Effector memory CD4-positive, alpha-beta T cell (primary cell): ENCODE data around the gene GPR15.

ENCODE experiments used
- DNase-seq, 3 donors: peaks; one replicate each; pipeline ENCODE4 v3.0.0-alpha.2; 2020
- H3K27ac ChIP-seq: 2 replicates; pipeline ENCODE4 v1.7.0; 2013; ENCODE audit warnings: mild to moderate bottlenecking, low read length, moderate library complexity; ENCODE audit not compliant: insufficient read depth, poor library complexity, severe bottlenecking
- H3K27me3 ChIP-seq: replicated peaks from 2 replicates; pipeline ENCODE4 v1.7.0; 2013; ENCODE audit warnings: mild to moderate bottlenecking, low read length; ENCODE audit not compliant: insufficient read depth, control insufficient read depth, poor library complexity, severe bottlenecking
- H3K36me3 ChIP-seq: 2 replicates; pipeline ENCODE4 v1.7.0; 2013; ENCODE audit warnings: mild to moderate bottlenecking, low read length, moderate library complexity; ENCODE audit not compliant: control insufficient read depth, insufficient read depth
- H3K4me1 ChIP-seq: 2 replicates; pipeline ENCODE4 v1.7.0; 2013; ENCODE audit warnings: low read length, mild to moderate bottlenecking; ENCODE audit not compliant: control insufficient read depth, insufficient read depth, poor library complexity, severe bottlenecking
- H3K4me3 ChIP-seq: 2 replicates; pipeline ENCODE4 v1.7.0; 2013; ENCODE audit warnings: low read length, low read depth, mild to moderate bottlenecking; ENCODE audit not compliant: insufficient read depth, poor library complexity, severe bottlenecking
- H3K9me3 ChIP-seq: 2 replicates; pipeline ENCODE4 v1.7.0; 2013; ENCODE audit warnings: mild to moderate bottlenecking, low read length, moderate library complexity; ENCODE audit not compliant: control insufficient read depth

Gene GPR15

GRCh38 chr3:98513091-98513511 lies 18.7 kb upstream of the GPR15 start:
- Histone ChIP-seq H3K27me3 (no peaks in the 10 kb centered on the region), H3K36me3 (peaks cover 28% of the 10 kb centered on the region), H3K27ac (no peak overlapping the region), H3K4me3 (no peak overlapping the region), H3K9me3 (no peaks in the 10 kb centered on the region), H3K4me1 (no peaks in the 10 kb centered on the region)
- DNase-seq, result no peak

- no peaks in the 10 kb centered on the region for H3K9me3 ChIP-seq
- H3K27ac ChIP-seq, result no peak overlapping the region
- no peaks in the 10 kb centered on the region for H3K4me1 ChIP-seq
- no peaks in the 10 kb centered on the region for H3K27me3 ChIP-seq
- no peak for DNase-seq
- no peak overlapping the region for H3K4me3 ChIP-seq
- peaks cover 28% of the 10 kb centered on the region for H3K36me3 ChIP-seq
Measured at GRCh38 chr3:98513736-98514135, 18.0 kb upstream of the GPR15 start.

GRCh38 chr3:98514948-98515347 lies 16.8 kb upstream of the GPR15 start:
- Histone ChIP-seq H3K36me3 (peaks cover 28% of the 10 kb centered on the region), H3K4me3 (no peak overlapping the region), H3K27me3 (no peaks in the 10 kb centered on the region), H3K4me1 (no peaks in the 10 kb centered on the region), H3K9me3 (no peaks in the 10 kb centered on the region), H3K27ac (peak overlapping the region; percentile 28)
- no peak for DNase-seq

- Histone ChIP-seq H3K27ac (no peak overlapping the region), H3K27me3 (no peaks in the 10 kb centered on the region), H3K36me3 (peaks cover 26% of the 10 kb centered on the region), H3K4me3 (no peak overlapping the region), H3K4me1 (peaks cover 7% of the 10 kb centered on the region), H3K9me3 (no peaks in the 10 kb centered on the region)
- no peak for DNase-seq
Measured at GRCh38 chr3:98518816-98519215, 13.0 kb upstream of the GPR15 start.

GRCh38 chr3:98519351-98519750 lies 12.4 kb upstream of the GPR15 start:
- H3K27ac ChIP-seq, result no peak overlapping the region

GRCh38 chr3:98521897-98522543 lies 9.8 kb upstream of the GPR15 start:
- Histone ChIP-seq H3K4me1 (peaks cover 7% of the 10 kb centered on the region), H3K9me3 (no peaks in the 10 kb centered on the region), H3K27me3 (no peaks in the 10 kb centered on the region), H3K27ac (peak overlapping the region; percentile 92), H3K4me3 (peak overlapping the region; percentile 88), H3K36me3 (peaks cover 2% of the 10 kb centered on the region)
- DNase-seq, result peak; percentile 36 to 40 (median 39)

More at GRCh38 chr3:98519351-98519750, 12.4 kb upstream of the GPR15 start:
- H3K36me3 ChIP-seq, result peaks cover 26% of the 10 kb centered on the region
- H3K4me3 ChIP-seq, result no peak overlapping the region
- H3K27me3 ChIP-seq, result no peaks in the 10 kb centered on the region
- no peak for DNase-seq
- no peaks in the 10 kb centered on the region for H3K9me3 ChIP-seq
- H3K4me1 ChIP-seq, result peaks cover 7% of the 10 kb centered on the region

- Histone ChIP-seq H3K27me3 (no peaks in the 10 kb centered on the region), H3K4me1 (peaks cover 7% of the 10 kb centered on the region), H3K27ac (peak within 1 kb of the TSS; percentile 92), H3K36me3 (no peaks in the 10 kb centered on the region), H3K4me3 (peak within 1 kb of the TSS; percentile 88), H3K9me3 (no peaks in the 10 kb centered on the region)
- DNase-seq, result peak; percentile 89 to 95 (median 92)
Measured at GRCh38 chr3:98522544-98523281, 9.1 kb upstream of the GPR15 start, which contains the start of gene CLDND1. Gene CLDND1 (minus strand): TSS chr3:98522902. CDS start chr3:98521424, 1,478 bp downstream.

- Histone ChIP-seq H3K27ac (no peak overlapping the region), H3K9me3 (no peaks in the 10 kb centered on the region), H3K4me1 (peaks cover 5% of the 10 kb centered on the region), H3K27me3 (no peaks in the 10 kb centered on the region), H3K36me3 (no peaks in the 10 kb centered on the region), H3K4me3 (no peak overlapping the region)
- no peak for DNase-seq
Measured at GRCh38 chr3:98525494-98525893, 6.3 kb upstream of the GPR15 start.

- Histone ChIP-seq H3K36me3 (no peaks in the 10 kb centered on the region), H3K4me3 (no peak overlapping the region), H3K9me3 (no peaks in the 10 kb centered on the region), H3K27me3 (no peaks in the 10 kb centered on the region), H3K27ac (no peak overlapping the region), H3K4me1 (no peaks in the 10 kb centered on the region)
- no peak for DNase-seq
Measured at GRCh38 chr3:98528474-98529346, 3.1 kb upstream of the GPR15 start.
